DOHH2 (cell line): ENCODE data around the gene FRMD4B.
"Not testable (repeated sequence)": the region's sequence is repeated elsewhere in the genome, so short reads cannot be mapped to it uniquely, and the experiment has no call there.

Experiments used
- EZH2phosphoT487 ChIP-seq: fragments of 200-600 bp; sonication (generic); IDR thresholded peaks from 2 replicates; pipeline ENCODE4 v1.6.1; 2017; ENCODE audit warnings: borderline replicate concordance, mild to moderate bottlenecking, antibody characterized with exemption, low read length, moderate library complexity, mixed read lengths
- TF ChIP-seq, protein P1 (sequence below): fragments of 200-600 bp; sonication (generic); IDR thresholded peaks from one replicate; pipeline ENCODE4 v1.5.1; 2014; ENCODE audit warnings: antibody characterized with exemption, mild to moderate bottlenecking, low read depth, low read length; ENCODE audit not compliant: poor library complexity, severe bottlenecking

GRCh38 chr3:69276191-69276590, 109.7 kb downstream of the FRMD4B start:
- TF ChIP-seq, protein P1, sequence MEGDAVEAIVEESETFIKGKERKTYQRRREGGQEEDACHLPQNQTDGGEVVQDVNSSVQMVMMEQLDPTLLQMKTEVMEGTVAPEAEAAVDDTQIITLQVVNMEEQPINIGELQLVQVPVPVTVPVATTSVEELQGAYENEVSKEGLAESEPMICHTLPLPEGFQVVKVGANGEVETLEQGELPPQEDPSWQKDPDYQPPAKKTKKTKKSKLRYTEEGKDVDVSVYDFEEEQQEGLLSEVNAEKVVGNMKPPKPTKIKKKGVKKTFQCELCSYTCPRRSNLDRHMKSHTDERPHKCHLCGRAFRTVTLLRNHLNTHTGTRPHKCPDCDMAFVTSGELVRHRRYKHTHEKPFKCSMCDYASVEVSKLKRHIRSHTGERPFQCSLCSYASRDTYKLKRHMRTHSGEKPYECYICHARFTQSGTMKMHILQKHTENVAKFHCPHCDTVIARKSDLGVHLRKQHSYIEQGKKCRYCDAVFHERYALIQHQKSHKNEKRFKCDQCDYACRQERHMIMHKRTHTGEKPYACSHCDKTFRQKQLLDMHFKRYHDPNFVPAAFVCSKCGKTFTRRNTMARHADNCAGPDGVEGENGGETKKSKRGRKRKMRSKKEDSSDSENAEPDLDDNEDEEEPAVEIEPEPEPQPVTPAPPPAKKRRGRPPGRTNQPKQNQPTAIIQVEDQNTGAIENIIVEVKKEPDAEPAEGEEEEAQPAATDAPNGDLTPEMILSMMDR: not testable (repeated sequence)
- TF ChIP-seq EZH2phosphoT487: not testable (repeated sequence)
